ENCODE measurements around the gene GPD1.

GPD1 gene

DNA sequence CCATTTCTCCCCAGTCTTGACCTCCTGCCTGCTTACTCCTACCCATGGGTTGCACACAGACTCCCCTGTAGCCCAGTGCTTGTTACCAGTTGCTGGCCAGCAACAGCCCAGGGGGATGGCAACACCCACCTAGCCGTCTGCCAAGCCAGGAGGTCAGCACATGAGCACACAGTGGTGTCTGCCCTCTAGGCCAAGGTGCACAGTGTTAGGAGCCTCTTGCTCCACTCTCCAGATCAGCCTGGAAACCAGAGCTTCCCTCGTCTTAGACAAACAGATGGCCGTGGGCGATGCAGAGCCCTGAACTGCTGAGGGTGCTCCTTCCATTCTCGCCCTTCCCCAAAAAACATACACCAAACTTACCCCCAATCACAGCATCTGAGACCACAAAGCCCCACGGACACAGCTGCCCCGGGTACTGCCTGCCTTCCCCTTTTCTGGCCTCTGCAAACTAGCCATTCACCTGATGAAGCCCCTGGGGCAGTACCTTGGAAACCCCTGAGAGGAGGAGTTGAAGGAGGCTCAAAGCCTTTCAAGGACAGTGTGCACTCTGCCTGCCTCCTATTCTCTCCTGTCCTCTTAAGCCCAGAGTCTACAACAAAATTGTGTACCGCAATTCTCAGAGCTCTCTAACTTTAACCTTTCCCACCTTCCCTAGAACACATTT is 1.0 kb upstream of the GPD1 start:
- no peak for DNase-seq

DNA sequence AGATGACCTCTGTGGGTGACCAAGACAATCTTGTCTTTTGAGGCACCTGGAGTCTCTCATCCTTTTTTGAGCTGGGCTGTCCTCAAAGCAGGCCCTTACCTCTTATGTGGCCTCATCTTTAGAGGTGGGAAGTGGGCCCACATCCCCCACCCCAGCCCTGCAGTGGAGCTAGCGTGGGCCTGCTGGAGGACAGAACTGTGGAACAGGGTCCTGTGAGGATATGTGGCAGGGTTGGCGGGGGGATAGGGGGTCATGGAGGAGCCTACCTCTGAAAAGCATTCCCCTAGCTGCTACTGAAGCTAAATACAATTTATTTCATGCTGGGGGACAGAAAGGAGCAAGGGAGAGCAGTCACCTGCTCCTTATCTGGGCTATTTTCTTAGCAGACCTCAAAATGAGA is 457 bp upstream of the GPD1 start:
- no peak for DNase-seq

DNA sequence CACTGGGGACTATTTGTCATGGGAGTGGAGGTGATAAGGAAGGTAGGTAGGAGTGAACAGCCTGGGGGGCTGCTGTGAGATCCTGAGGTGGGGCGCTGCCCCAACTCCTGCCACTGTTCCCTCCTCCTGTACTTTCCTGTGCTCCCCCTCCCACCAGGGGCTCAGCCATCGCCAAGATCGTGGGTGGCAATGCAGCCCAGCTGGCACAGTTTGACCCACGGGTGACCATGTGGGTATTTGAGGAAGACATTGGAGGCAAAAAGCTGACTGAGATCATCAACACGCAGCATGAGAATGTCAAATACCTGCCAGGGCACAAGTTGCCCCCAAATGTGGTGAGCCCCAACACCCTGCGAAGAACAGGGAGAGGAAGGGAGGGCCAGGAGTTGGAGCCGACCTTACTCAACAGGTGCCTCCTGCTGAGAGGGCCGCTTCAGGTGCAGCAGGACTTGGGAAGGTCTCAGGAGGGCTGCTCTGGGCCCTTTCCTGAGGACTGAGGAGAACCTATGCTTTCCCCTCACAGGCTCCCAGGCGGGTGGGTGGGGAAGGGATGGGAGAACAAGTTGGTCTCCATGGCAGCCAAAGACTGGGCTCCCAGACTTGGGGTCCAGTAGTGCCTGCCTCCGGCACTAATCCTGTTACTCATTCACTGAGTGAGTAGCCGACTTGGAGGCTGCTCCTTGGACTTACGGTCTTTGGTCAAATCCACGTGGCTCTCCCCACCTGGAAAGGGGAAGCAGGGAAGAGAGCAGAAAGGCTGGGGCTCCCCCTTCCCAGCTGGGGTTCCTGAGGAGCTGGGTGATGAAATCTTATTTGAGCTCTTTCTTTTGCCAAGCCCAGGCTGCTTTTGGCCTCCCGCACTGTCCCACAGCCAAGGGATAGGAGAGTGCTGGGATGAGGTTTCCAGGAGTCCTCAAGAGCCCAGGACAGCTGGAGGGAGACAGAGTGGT is 884 bp downstream of the GPD1 start:
- no peak for DNase-seq

DNA sequence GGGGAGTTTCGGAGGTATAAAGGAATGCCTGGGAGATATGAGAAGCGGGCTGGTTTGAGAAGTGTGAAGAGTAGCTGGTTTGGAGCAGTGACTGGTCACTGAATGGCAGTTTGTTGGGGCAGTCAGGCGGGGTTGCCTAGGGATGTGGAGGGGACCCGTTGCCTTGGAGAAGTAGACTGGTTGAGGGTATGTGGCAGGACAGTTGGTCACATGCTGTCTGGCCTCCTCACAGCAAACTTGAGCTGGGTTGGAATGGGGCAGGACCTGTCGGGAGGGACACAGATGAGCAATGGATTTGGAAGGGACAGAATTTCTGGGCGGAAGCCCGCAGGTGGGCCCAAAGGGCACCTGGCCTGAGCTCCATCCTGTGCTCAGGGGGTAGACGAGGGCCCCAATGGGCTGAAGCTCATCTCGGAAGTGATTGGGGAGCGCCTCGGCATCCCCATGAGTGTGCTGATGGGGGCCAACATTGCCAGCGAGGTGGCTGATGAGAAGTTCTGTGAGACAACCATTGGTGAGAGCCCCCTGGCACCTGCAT is 2.2 kb downstream of the GPD1 start:
- no peak for DNase-seq

DNA sequence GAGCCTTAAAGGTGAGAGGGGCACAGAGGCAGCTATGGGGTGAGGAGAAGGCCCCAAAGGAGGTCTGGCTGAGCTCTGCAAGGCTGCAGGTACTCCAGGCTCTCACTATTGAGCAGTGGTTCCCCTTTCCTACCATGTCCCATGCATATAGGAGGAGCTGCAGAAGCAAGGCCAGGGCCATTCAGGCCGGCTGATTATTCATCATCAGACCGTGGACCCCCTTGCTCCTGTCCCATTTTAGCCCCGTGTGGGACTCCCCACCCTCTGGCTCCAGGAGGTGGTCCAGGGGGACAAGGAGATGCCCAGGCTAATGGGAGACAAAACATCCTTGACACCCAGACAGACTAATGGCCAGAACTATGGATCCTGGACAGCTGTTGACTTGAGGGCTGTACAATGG is 3.1 kb downstream of the GPD1 start:
- no peak for DNase-seq

DNA sequence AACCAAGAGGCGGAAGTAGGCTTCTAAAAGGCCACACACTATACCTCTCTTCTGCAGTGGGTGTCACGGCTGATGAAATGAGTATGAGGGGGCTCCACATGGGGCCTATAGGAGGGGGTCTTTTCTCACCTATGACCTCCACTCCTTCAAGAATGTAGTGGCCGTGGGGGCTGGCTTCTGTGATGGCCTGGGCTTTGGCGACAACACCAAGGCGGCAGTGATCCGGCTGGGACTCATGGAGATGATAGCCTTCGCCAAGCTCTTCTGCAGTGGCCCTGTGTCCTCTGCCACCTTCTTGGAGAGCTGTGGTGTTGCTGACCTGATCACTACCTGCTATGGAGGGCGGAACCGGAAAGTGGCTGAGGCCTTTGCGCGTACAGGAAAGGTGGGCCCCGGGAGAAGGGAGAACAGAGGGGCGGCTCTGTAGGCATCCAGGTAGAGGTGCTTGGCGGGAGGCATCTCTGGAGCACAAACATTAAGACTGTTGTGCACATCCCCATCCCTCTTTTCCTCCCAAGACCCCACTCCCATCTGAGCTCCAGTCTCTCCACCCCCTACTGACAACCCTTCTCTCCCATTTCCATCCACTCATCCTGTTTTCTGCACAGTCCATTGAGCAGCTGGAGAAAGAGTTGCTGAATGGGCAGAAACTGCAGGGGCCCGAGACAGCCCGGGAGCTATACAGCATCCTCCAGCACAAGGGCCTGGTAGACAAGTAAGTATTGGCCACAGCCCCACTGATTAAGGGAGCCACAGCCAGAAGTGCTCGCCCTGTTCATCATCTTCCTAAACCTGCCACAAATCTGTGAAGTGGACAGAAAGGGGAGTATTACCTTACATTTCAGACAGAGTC is 3.8 kb downstream of the GPD1 start:
- DNase-seq, result no peak

DNA sequence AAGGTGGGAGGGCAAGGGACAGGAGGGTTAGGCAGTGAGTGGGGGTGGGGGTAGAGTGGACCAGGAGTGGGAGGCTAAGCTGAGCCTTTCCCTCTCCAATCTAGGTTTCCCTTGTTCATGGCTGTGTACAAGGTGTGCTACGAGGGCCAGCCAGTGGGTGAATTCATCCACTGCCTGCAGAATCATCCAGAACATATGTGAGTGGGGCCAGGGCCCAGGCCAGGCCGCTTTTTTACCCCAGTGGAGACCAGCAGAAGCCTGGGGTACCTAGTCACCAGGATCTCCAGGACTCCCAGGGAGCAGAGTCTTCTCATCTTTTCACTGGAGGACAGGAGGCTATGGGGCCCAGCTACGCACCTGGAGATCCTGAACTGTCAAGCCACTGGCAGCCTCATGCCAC is 5.5 kb downstream of the GPD1 start:
- DNase-seq, result no peak

DNA sequence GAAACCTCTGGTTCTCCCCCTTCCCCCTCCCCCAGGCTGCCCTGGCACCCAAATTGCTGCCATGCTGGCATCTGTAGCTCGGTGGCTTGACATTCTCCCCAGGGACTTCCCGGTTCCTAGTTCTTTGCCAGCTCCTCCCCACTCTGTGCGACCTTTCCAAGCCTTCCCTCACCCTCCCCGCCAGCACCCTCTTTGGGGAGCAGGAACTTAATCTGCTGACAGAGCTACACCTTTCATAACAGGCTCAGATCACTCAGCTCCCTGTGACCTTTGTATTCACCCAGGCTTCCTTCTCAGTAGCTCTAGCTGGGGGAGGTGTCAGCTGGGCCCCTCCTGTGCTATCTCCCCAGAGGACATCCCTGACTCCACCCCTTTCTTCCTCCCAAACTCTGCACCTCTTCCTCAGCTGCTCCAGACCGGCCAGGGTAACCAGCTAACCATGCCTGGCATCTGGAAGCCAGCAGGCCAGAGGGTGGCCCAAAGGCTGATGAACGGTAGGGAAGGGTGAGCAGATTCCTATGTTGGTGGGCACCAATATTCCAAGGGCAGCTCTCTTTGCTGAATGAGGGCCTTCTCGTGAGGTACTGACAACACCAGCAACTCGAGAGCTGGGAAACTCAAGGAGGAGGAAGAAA is 6.4 kb downstream of the GPD1 start:
- DNase-seq, result peak; percentile 28

DNA sequence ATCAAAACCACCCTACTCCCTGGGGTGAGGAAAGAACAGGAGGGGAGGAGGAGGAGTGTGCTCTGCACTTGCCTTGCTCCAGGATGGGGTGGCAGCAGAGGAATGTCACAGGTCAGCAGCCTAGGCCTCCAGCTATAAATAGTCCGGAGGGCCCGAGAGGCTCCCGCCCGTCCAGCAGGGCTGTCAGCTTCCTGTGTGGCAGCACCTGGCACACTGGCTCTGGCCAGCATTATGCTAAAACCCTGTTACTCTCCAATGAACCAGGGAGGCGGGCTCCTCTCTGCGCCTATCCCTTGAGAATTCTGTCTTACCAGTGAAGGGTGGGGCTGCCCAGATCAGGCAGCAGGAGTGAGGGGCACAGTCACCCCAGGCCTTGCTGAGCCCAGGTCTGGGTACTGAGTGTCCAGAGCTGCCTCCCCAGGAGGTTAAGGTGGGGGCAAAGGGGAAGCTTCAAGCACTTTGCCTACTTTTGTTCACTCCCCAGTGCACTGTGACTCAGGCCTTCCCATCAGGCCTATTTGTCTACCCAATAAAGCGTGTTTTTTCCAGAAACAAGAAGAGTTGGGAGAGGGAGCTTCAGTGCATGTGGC is 7.0 kb downstream of the GPD1 start:
- DNase-seq, result peak; percentile 76

DNA sequence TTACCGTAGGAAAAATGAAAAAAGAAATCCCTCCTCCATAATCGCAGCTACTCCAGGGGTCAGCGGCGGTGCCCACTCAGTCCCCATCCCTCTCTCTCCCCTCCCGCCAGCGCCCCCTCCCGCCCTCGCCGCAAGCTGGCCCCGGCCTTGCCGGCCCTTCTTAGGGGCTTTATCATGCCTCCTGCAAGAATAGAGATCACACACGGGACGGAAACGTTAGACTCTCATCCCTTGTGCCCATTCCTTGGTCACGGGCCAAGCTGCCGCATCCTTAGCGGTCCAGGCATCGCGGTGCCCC is 7.5 kb downstream of the GPD1 start:
- DNase-seq, result no peak

DNA sequence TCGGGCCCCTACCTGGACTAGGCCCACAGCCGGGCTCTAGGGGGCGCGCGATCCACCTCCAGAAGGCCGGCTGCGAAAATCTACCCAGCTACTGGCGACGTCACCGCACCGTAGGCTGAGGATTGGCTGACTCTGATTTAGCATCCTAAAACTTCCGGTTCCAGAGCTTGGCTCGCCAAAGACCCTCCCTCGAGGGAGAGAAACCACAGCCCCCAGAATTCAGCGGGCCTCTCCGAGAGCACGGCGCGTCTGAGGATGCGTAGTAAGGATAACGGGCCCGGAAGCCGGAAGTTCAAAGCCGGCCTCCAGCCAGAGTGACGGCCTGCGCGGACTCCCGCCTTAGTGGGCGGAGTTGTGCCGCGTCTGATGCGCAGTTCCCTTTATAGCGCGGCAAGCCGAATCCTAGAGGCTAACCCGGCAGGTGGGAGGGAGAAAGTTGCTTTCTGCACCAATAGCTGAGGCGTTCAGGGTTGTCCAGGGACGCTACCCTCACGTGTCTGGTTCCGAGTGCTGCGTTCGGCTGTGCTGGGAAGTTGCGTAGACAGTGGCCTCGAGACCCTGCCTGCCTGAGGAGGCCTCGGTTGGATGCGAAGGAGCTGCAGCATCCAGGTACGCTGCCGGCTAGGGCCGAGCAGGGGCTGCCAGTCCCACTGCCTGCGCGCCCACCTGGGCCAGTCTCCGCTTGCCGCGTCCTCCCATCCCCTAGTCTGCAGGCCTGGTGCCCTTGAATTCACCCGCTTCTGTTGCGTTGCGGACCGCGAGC is 8.1 kb downstream of the GPD1 start, which contains the start of gene COX14:
Gene COX14 (plus strand): TSS at position 544 of the 763 bp plus-strand sequence. CDS start 7,808 bp downstream, outside the sequence.
- peak; percentile 98 for DNase-seq

DNA sequence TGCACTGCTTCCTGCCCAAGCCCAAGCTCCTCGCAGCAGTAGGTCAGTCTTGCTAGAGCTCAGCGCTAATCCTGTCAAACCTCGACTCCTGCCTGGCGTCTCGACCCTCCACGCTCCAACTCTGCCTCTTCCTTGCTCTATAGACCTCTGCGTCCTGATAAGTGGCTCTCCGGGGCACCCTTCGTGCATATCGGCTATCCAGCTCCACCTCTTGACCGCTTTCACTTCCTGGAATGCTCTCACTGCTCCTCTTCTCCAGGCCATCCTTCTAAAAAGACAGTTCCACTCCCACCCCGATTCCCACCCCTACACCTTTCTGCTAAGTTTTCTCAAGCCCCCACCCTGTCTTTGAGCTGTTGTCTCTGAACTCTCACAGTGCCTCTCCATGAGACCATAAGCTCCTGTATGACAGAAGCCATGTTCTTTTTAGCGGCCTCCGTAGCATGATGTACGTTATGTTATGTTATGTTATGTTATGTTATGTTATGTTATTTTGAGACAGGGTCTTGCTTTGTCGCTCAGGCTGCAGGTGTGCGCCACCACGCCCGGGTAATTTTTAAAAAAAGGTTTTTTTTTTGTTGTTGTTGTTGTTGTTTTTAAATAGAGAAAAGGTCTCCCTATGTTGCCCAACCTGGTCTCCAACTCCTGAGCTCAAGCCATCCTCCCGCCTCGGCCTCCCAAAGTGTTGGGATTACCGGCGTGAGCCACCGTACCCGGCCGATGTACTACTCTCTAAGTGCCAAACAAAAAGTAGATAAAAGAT is 8.8 kb downstream of the GPD1 start:
- no peak for DNase-seq

DNA sequence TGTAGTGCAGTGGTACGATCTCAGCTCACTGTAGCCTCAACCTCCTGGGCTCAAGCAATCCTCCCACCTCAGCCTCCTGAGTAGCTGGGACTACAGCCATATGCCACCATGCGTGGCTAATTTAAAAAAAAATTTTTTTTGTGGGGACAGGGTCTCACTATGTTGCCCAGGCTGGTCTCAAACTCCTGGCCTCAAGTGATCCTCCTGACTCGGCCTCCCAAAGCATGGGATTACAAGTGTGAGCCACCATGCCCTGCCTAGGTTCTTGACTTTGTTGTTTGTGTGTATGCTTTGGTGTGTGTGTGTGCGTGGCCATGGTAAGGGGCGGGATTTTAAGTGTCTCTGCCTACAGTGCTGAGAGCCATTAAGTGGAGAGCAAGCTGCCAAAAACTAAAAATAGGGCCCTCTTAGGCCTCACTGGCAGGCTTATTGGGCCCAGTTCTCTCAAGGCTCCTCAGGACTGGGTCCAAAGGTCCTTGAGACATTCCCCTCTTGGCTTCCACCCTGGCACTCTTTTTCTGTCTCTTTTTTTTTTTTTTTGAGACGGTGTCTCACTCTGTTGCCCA is 13.3 kb downstream of the GPD1 start:
- DNase-seq, result no peak

DNA sequence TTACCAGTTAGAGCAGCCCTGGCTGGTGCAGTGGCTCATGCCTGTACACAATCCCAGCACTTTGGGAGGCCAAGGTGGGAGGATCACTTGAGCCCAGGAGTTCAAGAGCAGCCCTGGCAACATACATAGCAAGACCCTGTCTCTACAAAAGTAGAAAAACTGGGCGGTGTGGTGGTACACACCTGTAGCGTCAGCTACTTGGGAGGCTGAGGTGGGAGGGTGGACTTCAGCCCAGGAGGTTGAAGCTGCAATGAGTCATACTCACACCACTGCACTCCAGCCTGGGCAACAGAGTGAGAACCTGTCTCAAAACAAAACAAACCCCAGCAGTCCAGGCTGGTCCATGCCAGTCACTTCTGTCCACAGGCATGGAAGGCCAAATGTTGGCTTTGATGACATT is 15.6 kb downstream of the GPD1 start:
- no peak for DNase-seq

DNA sequence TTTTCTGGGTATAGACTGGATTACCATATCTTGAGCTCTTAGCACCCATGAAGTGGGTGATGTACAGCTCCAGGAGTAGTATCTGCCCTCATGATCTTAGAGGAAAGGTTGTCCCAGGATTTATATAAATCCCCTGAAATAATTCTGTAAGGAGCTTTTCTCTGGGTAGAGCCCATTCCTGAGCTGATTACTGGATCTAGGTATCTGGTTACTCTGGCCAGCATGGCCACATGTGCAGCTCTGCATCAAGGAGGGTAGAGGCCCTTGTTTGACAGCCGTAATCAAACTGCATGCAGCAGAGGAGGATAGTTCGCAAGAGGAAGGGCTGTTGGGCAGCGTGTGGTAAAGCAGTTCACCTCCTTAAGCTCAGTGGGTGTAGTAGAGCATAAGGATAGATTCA is 16.7 kb downstream of the GPD1 start:
- no peak for DNase-seq

DNA sequence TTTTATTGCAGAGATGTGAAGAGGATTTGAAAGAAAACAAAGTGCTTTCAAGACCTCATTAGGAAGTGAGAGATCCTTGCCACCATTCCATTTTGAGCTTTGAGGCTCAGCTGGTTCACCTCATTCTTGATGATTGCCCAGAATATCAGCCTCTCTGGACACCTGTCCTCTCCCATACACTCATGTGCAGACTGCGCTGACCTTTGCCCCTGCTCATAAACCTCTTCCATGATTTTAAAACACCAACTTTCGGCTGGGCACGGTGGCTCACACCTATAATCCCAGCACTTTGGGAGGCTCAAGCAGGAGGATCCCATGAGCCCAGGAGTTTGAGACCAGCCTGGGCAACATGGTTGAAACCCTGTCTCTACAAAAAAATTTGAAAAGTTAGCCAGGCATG is 17.1 kb downstream of the GPD1 start:
- no peak for DNase-seq

DNA sequence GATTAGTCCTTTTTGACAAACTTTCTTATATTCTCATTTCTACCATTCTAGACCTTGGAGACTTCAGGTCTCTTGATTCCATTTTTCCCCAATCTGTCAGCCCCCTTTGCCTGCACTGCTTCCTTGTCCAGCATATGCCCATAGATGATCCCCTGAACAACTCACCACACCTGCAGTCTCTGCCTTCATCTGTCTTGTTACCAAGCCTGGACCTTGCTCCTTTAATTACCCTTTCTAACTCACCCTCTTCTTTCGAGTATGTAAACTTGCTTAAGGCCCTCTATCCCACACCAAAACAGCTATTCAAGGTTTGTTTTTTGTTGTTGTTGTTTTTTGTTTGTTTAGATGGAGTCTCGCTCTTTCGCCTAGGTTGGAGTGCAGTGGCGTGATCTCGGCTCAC is 17.8 kb downstream of the GPD1 start:
- no peak for DNase-seq

DNA sequence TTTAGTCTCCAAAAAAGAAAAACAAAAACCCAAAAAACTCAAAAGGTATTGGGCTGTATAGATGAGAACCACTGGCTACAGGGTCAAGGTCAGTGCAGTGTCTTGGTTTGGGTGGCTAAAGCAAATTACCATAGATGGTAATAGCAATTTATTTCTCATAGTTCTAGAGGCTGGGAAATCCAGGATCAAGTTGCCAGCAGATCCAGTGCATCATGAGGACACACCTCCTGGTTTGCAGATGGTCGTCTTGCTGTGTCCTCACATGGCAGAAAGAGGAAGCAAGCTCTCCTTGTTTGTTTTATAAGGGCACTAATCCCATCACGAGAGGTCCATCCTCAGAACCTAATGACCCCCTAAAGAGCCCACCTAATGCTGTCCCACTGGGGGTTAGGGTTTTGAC is 19.4 kb downstream of the GPD1 start:
- no peak for DNase-seq

DNA sequence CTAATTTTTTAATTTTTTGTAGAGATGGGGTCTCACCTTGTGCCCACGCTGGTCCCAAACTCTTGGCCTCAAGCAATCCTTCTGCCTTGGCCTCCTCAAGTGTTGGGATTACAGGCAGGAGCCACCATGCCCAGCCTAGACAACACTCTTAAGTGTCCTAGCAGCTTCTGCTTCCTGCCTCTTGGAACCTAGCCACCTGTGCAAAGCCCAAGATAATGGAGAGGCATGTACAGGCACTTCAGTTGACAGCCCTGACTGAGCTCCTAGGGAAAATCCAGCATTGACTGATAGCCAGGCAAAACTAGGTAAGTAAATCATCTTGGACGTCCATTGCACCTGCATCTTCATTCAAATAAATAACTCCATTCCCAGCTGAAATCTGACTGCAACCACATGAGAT is 23.7 kb downstream of the GPD1 start:
- no peak for DNase-seq

DNA sequence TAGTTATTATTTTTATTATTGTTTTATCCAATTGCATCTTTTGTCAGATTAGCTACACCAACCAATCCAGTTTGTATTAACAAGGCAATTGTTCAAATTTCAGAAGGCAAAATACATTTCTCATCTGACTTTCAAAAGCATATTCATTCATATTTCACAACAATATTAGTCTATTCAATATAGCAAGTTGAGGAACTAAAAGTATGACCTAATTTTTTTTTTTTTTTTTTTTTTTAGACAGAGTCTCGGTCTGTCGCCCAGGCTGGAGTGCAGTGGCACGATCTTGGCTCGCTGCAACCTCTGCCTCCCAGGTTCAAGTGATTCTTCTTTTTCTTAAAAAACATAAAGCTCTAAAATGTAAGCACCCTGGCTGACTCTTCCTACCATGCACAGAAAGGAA is 25.5 kb downstream of the GPD1 start:
- DNase-seq, result no peak
